Measurements from ENCODE around the gene EBP.

The EBP gene

DNA sequence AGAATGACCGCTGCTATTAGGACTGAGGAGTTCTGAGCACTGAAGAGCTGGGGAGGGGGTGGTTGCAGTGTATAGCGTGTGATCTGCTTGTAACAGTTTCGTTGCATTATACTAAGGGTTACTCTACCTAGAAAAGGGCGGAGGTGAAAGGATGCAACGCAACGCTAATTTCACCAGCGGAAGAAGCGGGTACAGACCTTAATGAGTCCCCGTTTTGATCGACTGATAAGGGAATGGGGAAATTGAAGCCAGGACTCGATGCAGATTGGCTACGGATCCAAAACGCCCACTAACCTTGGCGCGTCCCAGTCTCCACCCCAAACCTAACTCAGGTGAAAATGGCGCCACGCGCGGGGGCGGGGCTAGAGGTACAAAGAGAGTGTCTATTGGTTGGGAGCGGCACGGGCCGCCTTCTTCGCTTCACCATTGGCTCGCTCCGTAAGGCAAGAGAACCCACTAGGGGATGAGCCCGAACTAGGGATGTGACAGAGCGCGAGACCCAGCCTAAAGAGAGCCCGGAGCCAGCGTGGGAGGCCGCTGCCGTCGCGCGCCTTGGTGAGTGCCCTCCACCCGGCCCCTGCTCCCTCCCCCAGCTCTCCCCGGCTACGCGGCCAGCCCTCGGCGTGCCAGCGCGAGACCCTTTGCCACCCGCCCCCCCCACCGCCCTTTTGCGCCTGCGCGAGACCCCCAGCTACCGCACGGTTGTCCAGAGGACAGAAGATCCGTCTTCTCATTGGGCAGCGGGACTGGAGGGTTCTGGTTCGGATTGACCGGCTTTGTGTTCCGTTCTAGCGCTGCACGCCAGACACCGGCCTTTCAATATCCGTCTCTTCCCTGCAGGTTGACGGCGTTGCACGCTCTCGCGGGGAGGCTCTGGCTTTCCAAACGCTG, at the start of gene EBP:
EBP (plus strand) TSS at position 456 of the 891 bp plus-strand sequence. CDS start 1,964 bp downstream, outside the sequence.
- peak; percentile 89 to 91 for DNase-seq

DNA sequence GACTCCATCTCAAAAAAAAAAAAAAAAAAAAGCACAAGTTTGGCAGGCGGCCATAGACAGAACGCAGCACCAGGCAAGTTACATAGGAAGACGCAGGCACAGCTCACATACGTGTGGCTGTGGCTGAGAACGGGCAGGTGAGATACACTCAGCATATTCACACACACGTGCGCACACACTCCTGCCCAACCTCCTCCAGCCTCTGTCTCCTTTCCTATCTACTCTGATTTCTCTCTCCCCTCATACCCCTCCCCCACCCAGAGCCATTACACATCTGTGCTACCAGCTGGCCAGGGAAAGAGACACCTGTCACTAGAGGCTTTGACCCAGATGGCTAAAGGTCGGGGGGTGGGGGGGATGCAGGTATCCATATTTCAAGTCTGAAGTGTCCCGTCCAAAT, 49.4 kb upstream of the EBP start:
- no peak for DNase-seq

DNA sequence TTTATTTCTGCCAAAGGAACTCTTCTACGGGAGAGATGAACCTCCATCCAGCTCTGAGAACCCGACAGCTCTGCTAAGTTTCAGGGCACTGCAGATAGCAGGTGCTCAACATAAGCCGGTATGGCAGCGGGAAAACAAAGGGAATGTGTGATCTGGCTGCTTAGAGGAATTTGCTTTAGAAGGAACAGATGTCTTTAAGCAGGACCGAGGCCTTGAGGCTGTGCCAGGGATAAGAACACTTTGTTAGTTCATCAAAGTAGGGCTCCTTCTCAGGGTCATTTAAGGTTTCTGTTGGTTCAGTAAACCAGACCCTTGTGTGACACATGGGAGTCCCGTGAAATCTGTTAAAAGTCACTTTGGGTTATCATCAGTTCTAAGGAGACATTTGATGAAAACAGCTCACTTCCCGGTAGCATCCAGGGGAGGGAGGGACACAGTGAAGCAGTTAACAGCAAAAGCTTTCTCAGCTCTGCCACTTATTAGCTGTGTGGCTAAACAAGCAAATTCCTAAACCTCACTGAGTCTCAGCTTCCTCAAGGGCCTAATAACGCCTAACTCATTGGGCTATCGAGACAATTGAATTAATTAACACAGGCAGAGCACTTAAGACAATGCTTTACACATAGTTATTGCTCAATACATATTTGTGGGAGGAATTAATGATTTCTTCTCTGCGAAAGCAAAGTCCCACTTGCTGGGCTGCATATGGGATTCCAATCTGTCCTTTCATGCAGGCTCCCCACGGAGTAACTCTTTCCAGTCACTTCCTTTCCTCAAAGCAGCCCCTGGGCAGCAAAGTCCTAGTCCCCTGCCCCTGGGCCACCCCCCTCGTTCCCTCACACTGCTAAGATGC, 48.5 kb upstream of the EBP start:
- DNase-seq = no peak

DNA sequence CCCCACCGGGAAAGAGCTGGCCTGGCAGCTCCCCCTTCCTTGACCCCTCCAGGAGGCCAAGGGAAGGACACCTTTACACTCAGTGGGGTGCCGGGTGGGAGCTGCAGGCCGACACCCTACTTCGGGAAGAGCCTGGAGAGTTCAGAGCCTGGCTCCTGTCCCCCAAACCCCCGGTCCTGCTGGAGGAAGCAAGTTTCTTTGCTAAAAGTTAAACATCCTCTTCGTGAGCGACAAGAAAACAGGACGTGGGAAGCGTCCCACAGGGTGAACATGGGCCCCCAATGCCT, 48.0 kb upstream of the EBP start:
- DNase-seq = no peak

DNA sequence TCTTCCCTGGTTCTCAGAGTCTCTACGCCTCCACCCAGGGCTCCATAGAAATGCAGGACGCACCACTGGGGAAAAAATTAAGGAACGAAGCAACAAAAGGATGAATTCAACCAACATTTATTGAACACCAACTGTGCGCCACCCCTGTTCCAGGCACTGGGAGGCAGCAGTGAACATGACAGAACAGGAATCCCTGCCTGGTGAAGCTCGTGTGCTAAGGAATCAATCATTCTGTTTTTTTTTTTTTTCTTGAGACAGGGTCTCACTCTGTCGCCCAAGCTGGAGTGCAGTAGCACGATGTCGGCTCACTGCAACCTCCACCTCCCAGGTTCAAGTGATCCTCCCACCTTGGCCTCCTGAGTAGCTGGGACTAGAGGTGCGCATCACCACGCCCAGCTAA, 47.5 kb upstream of the EBP start:
- DNase-seq = no peak

DNA sequence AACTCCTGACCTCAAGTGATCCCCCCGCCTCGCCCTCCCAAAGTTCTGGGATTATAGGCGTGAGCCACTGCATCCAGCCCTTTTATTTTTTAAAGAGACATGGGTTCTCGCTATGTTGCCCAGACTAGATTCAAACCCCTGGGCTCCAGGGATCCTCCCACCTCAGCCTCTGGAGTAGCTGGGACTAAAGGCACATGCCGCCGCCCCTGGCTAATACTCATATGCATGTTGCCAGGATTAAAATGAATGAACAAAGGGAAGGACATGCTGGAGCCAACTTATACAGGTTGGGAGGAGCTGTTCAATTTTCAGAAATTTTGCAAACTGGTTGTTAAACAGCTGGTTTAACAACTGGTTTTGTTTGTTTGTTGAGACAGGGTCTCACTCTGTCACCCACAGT, 47.0 kb upstream of the EBP start:
- no peak for DNase-seq

DNA sequence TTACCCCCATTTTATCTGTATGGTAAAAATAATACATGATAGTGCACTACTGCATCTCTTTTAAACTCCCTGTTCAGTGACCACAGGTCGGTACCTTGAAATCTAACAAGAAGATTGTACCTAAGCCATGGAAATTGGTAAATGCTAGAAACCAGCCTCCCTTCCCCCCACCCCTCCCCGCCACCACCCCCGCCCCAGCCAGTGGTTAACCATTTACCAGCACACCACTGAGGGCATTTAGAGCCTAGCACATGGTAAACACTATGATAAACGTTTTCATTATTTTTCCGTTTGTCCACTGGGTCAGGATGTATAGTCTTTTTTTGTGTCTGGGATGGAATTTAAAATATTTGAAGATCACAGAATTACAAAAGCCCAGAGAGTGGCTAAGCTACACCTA, 46.3 kb upstream of the EBP start:
- DNase-seq = peak; percentile 5 to 12

DNA sequence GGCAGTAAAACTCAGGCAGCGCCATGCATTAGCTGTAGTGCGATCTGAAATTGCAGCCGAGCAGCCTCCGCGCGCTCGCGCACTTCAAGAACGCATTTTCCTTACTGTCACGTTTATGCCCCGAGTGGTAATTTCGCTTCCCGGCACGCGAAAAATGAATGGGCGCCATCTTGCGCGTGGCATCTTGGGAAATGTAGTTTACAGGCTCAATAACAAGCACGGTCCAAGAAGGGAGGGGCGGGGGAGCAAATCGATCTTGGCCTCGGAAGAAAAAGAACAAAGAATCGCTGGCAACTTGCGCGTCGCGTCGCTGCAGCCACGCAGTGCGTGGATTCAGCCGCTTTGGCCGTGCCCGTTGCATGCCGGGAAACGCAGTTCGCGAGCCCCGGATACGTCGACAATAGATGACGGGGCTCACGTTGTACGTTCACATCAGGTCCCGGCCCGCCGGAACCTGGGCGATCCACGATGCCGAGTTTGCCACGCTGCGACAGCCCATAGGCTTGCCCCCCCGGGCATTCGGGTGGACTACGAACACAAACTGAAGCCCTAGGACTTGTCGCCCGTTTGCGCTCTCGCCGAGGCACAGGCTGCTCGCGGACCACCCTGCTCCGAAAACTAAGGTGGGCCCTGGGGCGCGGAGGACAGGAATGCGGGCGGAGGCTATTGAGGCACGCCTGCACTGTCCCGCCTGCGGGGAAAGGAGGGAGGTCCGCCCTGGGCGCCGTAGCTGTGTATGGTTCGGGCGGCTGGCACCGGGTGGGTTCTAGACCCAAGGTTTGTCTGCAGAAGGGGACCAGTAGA, 45.6 kb upstream of the EBP start, which contains the start of gene FTSJ1:
FTSJ1 (plus strand) TSS at position 426 of the 804 bp plus-strand sequence. CDS start 1,849 bp downstream, outside the sequence.
- peak; percentile 73 to 91 for DNase-seq

DNA sequence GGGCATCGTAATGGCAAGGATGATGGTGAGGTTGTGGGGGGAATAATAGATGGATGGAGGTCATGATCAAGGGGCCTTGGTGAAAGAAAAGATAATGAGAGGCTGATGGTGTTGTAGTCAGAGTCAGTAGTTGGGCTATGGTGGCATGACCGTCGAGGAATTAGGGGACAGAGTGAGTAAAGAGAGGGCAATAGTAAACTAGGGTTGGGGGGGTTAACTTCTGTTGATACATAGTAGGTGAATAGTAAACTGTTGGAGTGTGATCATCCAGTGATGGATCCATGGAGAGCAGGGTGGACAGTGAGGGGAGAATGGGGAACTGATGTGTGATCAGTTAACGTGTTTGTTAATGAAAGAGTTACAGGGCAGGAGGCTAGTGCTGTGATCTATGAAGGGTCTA, 44.7 kb upstream of the EBP start:
- DNase-seq = no peak

DNA sequence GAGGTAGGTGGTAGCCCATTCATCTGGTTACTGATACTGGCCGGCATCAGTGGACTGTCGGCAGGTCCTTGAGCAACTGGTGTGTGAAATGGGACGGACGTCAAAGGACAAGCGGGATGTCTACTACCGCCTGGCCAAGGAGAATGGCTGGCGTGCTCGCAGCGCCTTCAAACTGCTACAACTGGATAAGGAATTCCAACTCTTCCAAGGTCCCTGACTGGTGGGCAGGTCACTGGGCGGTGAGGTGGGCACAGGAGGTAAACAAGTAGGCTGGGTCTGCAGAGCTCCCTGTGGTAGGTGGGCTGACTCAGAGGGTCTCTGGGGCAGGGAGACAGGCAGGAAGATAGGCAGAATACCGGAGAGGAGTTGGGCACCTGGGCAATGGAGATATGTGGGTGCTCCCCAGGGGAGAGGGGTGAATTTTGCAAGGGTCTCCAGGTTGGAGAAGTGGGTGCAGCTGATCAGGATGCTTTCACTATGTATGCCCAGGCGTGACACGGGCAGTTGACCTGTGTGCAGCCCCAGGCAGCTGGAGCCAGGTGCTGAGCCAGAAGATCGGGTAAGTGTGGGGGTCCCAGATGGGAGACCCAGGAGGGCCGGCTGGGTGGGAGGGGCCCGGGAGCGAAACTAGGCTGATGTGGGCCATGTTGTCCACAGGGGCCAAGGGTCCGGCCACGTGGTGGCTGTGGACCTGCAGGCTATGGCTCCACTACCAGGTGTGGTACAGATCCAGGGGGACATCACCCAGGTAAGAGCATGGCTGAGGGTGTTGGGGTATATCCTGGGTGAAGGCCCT, 43.5 kb upstream of the EBP start:
- no peak for DNase-seq

DNA sequence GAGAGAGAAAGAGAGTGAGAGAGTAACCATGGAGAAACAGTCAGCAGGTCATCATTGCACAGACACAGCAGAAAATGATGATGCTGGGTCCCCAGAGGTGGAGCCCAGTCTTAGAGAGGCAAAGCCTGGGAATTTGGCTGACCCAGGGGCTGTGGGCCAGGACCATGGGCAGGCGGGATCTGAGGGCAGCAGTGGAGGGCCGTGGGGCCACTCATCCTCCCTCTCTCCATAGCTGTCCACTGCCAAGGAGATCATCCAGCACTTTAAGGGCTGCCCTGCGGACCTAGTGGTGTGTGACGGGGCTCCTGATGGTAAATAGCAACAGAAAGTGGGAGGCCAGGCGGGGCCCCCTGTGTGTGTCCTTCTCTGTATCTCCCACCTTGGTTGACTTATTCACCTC, 42.8 kb upstream of the EBP start:
- DNase-seq = no peak

DNA sequence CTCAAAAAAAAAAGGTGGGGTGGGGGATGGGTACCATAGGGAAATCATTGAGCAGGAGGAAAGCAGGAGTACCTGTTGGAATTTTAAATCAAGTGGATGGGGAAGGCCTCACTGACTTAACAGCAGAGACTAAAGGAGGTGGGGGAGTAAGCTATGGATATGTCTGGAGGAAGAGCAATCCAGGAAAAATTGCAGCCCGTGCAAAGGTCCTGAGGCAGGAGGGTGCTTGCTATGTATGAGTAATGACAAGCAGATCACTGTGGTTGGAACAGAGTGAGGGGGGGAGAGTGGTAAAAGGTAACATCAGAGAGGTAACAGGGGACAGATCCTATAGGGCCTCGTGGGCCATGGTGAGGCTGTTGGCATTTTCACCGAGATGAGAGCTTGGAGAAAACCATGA, 41.5 kb upstream of the EBP start:
- DNase-seq = no peak

DNA sequence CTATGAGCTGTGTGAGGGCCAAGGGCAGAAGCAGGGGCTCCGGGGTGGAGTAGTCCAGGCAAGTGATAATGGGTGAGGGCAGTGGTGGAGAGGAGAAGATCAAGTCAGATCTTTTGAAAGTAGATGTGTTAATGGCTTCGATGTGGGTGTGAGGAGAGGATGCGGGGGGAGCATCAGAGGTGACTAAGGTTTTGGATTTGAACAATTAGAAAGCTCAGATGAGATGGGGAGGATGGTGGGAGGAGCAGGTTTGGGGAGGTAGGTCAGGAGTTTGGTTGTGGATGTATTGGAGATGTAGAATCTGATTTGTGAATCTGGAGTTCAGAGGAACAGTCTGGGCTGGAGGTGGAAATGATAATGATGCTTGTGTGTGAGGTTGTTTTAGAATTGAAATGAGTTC, 41.0 kb upstream of the EBP start:
- no peak for DNase-seq

DNA sequence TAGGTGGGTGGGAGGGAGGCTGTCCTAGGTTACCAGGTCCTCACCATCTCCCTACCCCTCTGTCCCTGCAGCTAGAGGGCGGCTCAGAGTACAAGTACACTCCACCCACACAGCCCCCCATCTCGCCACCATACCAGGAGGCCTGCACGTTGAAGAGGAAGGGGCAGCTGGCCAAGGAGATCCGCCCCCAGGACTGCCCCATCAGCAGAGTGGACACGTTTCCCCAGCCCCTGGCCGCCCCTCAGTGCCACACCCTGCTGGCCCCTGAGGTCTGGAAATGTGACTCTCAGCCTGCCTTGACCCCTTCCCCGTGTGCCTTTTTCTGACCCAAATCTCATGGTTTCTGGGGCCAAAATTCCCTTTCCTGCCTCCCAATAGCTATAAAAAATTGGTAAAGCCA, 39.1 kb upstream of the EBP start:
- no peak for DNase-seq

DNA sequence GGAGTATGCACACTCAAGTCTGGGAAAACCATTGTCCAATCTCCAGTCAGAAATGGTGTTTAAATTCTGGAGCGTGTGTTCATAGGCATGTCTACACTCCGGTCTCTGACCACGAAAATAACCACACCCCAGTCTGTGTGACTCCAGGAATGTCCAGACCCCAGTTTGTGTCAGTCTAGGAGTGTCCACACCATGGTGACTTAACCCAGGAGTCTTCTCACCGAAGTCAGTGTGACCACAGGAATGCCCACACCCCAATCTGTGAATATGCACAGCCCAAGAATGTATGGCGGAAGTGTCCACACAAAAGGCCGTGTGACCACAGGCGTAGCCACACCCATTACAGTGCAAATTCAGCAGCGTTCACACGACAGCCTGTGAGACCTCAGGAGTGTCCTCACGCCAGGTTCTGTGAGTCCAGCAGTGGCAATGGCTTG, 34.2 kb upstream of the EBP start:
- no peak for DNase-seq

DNA sequence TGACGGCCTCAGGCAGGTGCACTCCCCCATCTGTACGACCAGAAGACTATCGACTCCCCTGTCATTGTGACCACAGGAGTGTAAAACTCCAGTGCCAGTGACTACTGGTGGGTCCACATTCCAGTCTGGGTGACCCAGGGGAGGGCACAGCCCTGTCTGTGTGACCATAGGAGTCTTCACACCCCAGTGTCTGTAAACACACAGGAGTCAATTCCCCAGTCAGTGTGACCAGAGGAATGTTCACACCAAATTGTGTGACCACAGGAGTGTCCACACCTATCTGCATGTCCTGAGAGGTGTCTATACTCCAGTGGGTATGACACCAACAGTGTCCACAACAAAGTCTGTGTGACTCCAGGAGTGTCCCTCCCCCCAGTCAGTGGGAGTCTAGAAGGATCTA, 33.6 kb upstream of the EBP start:
- no peak for DNase-seq

DNA sequence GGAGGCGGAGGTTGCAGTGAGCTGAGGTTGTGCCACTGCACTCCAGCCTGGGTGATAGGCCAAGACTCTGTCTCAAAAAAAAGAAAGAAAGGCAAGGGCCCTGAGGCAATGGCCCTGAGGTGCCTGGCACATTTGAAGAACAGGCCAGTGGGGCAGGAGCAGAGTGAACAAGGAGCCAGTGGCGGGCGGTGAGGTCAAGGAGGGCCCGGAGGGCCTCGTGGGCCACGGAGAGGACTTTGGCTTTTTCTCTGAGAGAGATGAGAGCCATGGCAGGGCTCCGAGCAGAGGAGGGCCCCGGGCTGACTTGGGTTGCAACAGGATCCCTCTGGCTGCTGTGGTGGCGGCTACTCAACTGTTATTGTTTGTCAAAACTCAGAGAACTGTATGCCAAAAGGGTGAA, 32.3 kb upstream of the EBP start:
- DNase-seq = no peak

DNA sequence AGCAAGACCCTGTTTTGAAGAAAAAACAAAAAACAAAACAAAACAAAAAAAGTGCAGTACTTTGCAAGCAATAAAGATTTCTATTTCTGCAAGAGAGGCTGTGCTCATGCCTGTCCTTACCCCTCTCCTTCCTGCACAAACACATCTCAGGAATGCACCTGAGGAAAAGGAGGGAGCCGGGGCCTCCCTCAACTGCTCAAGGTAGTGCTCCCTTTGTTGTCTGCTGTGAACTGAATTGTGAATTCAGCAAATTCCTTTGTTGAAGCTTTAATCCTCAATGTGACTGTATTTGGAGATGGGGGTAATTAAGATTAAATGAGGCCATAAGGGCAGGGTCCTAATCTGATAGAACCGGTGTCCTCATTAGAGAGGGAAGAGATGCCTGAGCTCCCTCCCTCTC, 31.7 kb upstream of the EBP start:
- no peak for DNase-seq

DNA sequence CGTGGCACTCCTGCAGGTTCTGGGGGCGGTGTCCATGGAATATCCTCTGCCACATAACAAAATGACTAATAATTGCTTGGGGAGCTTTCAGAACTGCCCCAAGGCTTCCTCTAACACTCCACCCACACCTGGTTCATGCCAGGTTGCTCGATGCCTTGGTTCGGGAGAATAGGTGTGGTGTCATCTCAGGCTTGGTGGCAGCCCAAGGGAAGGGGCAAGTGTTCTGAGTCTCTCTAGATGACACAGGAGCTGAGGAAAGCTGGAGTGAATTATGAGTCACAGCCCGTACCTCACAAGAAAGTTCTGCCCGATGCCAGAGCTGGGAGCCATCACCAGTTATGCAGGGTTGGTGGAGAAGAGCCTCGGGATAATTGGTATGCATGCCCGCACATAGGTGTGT, 30.9 kb upstream of the EBP start:
- DNase-seq = no peak

DNA sequence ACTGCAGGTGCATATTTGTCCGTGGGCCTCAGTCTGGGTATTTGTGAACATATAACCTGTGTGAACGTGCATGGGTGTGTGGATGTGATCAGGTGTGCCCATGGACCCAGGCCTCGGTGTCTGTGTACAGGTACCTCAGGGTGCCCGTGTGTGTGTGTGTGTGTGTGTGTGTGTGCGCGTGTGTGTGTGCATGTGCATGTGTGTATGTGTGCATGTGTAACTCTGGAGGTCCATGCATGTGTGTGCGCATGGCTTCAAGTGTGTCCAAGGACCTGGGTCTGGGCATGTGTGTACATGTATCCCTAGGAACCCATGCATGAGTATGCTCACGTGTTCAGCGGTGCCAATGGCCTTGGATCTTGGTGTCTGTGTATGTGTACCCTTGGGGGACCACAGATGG, 29.8 kb upstream of the EBP start:
- no peak for DNase-seq

DNA sequence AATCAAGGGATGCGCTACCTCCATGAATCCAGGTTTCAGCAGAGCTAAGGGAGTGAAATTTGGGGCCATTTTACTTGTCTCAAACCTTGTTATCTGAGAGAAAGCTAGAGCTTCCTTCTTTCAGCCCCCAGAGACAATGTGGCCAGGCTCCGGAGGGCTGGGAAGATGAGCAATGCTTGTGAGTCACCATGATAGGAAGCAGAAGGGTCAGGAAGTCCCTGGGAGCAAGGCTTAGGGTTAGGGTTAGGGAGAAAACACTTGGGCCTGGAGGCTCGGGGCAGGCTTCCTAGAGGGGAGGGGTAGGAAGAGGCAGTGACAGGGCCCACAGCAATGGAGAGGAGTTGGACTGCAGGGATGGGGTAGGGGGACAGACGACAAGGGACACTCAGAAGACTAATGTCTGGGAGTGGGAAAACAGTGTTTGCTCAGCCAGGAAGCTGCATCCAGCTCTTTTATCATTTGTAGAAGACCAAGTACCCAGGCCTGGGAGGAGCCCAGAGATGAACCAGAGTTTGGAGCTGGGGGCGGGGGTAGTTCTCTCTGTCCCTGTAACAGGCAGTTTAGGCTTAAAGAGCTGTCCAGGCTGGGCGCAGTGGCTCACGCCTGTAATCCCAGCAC, 29.2 kb upstream of the EBP start:
- no peak for DNase-seq

DNA sequence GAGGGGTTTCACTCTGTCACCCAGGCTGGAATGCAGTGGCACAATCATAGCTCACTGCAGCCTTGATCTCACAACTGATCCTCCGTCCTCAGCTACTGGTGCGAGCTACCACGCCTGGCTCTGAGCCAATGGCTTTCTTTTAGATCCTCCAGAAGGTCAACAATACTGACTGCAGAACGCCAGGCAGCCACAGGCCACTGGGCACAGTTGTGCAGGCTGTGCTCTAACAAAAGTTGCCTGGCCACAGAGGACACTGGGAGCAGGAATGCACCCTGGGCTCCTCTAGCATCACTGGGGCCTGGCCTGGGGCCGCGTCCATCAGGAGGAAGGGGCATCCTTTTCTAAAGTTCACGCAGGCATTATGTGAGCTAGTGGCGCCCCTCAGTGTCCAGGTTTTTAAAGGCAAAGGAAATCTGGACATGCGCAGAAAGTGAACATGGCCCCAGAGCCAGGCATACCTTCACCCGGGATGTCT, 27.7 kb upstream of the EBP start:
- no peak for DNase-seq
